Mammary epithelial cell (primary cell): Measurements from ENCODE around the gene RNF150.

Source experiments
- EZH2 ChIP-seq: IDR thresholded peaks from 2 replicates; pipeline ENCODE4 v1.6.1; 2012; ENCODE audit warnings: low read length, inconsistent platforms, borderline replicate concordance
- TF ChIP-seq, protein P1 (sequence below), 2 donors: IDR thresholded peaks in 1 of 2; conservative IDR thresholded peaks in 1 of 2; 2 replicates each; pipeline ENCODE4 v1.5.1; 2011 to 2012; ENCODE audit warnings: inconsistent platforms in 2 of 2, low read length in 2 of 2, mild to moderate bottlenecking in 2 of 2, control low read depth in 1 of 2, low read depth in 1 of 2; ENCODE audit not compliant: insufficient read depth in 1 of 2; ENCODE audit errors: extremely low read depth in 1 of 2

- TF ChIP-seq, protein P1, sequence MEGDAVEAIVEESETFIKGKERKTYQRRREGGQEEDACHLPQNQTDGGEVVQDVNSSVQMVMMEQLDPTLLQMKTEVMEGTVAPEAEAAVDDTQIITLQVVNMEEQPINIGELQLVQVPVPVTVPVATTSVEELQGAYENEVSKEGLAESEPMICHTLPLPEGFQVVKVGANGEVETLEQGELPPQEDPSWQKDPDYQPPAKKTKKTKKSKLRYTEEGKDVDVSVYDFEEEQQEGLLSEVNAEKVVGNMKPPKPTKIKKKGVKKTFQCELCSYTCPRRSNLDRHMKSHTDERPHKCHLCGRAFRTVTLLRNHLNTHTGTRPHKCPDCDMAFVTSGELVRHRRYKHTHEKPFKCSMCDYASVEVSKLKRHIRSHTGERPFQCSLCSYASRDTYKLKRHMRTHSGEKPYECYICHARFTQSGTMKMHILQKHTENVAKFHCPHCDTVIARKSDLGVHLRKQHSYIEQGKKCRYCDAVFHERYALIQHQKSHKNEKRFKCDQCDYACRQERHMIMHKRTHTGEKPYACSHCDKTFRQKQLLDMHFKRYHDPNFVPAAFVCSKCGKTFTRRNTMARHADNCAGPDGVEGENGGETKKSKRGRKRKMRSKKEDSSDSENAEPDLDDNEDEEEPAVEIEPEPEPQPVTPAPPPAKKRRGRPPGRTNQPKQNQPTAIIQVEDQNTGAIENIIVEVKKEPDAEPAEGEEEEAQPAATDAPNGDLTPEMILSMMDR (conservative IDR thresholded peaks at IDR 0.05 in 1 of 2, IDR thresholded peaks at IDR 0.05 in 1 of 2; ENCODE audit: extremely low read depth in 1 of 2, insufficient read depth in 1 of 2, low read depth in 1 of 2, low read length in 2 of 2): no peak
- no peak for TF ChIP-seq EZH2
Observed at GRCh38 chr4:141132709-141133145, 542 bp downstream of the RNF150 start.
